Osteocyte (in vitro differentiated cells): ENCODE results near the gene SLC16A8. TPM values are rescaled to one million over a fixed set of nuclear protein-coding genes. Genes with fewer than 3 reads are reported as not detected.

ENCODE experiments used
- DNase-seq: peaks from one replicate; pipeline ENCODE4 v3.0.0; 2021; ENCODE audit warnings: mixed read lengths; ENCODE audit not compliant: unreplicated experiment; ENCODE audit errors: extremely low spot score
- H3K27ac Mint-ChIP-seq: one replicate; pipeline ENCODE4 v1.8.0; 2021; ENCODE audit warnings: mild to moderate bottlenecking, mixed read lengths; ENCODE audit not compliant: unreplicated experiment
- H3K27me3 Mint-ChIP-seq: one replicate; pipeline ENCODE4 v1.8.0; 2021; ENCODE audit warnings: mixed read lengths; ENCODE audit not compliant: unreplicated experiment
- H3K36me3 Mint-ChIP-seq: one replicate; pipeline ENCODE4 v1.8.0; 2021; ENCODE audit warnings: mixed read lengths; ENCODE audit not compliant: unreplicated experiment
- H3K4me1 Mint-ChIP-seq: one replicate; pipeline ENCODE4 v1.8.0; 2021; ENCODE audit warnings: mixed read lengths; ENCODE audit not compliant: unreplicated experiment
- H3K4me3 Mint-ChIP-seq: one replicate; pipeline ENCODE4 v1.8.0; 2021; ENCODE audit warnings: mild to moderate bottlenecking, moderate library complexity, mixed read lengths; ENCODE audit not compliant: unreplicated experiment
- H3K9me3 Mint-ChIP-seq: one replicate; pipeline ENCODE4 v1.8.0; 2021; ENCODE audit warnings: mixed read lengths; ENCODE audit not compliant: unreplicated experiment
- CTCF ChIP-seq: fragments of 200-600 bp; sonication (generic); IDR thresholded peaks from 2 replicates; pipeline ENCODE4 v1.5.0; 2021; ENCODE audit warnings: antibody characterized with exemption, mild to moderate bottlenecking, moderate library complexity
- total RNA-seq: library from RNA; stranded (reverse); gene quantifications from 2 replicates; pipeline ENCODE4 v1.2.1, GENCODE V29; 2021

SLC16A8 gene
- total RNA-seq, 1 donor from 2014 or later, result not detected

- no peaks in the 10 kb centered on the region for H3K36me3 Mint-ChIP-seq
- H3K27me3 Mint-ChIP-seq, result peaks cover 10% of the 10 kb centered on the region
- H3K4me1 Mint-ChIP-seq, result no peaks in the 10 kb centered on the region
- no peak overlapping the region for H3K27ac Mint-ChIP-seq
- no peaks in the 10 kb centered on the region for H3K9me3 Mint-ChIP-seq
- no peak for TF ChIP-seq CTCF
- no peak overlapping the region for H3K4me3 Mint-ChIP-seq
- no peak for DNase-seq
Measured at GRCh38 chr22:38088629-38089473, 4.9 kb upstream of the SLC16A8 start.

- no peak for TF ChIP-seq CTCF
- no peaks in the 10 kb centered on the region for H3K4me1 Mint-ChIP-seq
- peaks cover 6% of the 10 kb centered on the region for H3K27me3 Mint-ChIP-seq
- H3K4me3 Mint-ChIP-seq, result no peak overlapping the region
- no peak for DNase-seq
- H3K9me3 Mint-ChIP-seq, result no peaks in the 10 kb centered on the region
- no peak overlapping the region for H3K27ac Mint-ChIP-seq
- H3K36me3 Mint-ChIP-seq, result no peaks in the 10 kb centered on the region
Measured at GRCh38 chr22:38087855-38088254, 3.9 kb upstream of the SLC16A8 start.

GRCh38 chr22:38086942-38087341 is 3.0 kb upstream of the SLC16A8 start:
- no peak for DNase-seq
- Mint-ChIP-seq H3K36me3 (no peaks in the 10 kb centered on the region), H3K4me1 (no peaks in the 10 kb centered on the region), H3K9me3 (no peaks in the 10 kb centered on the region), H3K27ac (no peak overlapping the region), H3K4me3 (no peak overlapping the region), H3K27me3 (peaks cover 4% of the 10 kb centered on the region)
- no peak for TF ChIP-seq CTCF

- no peaks in the 10 kb centered on the region for H3K9me3 Mint-ChIP-seq
- H3K27ac Mint-ChIP-seq, result no peak overlapping the region
- no peaks in the 10 kb centered on the region for H3K4me1 Mint-ChIP-seq
- H3K36me3 Mint-ChIP-seq, result no peaks in the 10 kb centered on the region
- peaks cover 4% of the 10 kb centered on the region for H3K27me3 Mint-ChIP-seq
- DNase-seq, result no peak
- TF ChIP-seq CTCF, result no peak
- H3K4me3 Mint-ChIP-seq, result no peak overlapping the region
Measured at GRCh38 chr22:38086001-38086845, 2.2 kb upstream of the SLC16A8 start.

GRCh38 chr22:38085501-38085900 is 1.5 kb upstream of the SLC16A8 start:
- no peak for TF ChIP-seq CTCF

More at GRCh38 chr22:38085501-38085900, 1.5 kb upstream of the SLC16A8 start:
- Mint-ChIP-seq H3K27ac (no peak overlapping the region), H3K9me3 (no peaks in the 10 kb centered on the region), H3K36me3 (no peaks in the 10 kb centered on the region), H3K4me1 (no peaks in the 10 kb centered on the region), H3K4me3 (no peak overlapping the region), H3K27me3 (peaks cover 4% of the 10 kb centered on the region)
- DNase-seq, result no peak
